ENCODE results near the gene AKIRIN1.
"Not testable (repeated sequence)": the region's sequence is repeated elsewhere in the genome, so short reads cannot be mapped to it uniquely, and the experiment has no call there.

Gene AKIRIN1

DNA sequence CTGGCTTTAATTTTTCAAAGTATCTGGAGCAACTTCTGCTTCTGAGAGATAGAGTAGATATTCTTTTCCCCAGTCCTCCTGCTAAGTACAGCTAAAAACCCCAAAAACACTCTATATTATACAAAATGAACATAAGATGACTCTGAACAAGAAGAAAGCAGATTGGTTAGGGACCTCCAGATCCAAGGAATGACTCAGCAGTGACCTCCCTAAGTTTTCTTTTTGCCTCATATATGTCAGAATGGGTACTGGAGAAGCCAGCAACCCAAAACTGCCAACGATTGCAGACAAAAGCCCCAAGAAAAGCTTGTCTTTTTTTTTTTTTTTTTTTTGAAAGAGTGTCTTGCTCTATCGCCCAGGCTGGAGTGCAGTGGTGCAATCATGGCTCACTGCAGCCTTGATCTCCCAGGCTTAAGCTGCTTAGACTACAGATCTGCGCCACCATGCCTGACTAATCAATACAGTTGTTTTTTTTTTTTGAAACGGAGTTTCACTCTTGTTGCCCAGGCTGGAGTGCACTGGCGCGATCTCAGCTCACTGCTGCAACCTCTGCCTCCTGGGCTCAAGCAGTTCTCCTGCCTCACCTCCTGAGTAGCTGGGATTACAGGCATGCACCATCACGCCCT lies 57.8 kb downstream of the AKIRIN1 start:
- Histone ChIP-seq H3K4me1 (ENCODE audit: control insufficient read depth, insufficient read depth, low read length) (peaks cover 28% of the 10 kb centered on the region), H3K27me3 (replicated peaks; ENCODE audit: control insufficient read depth, insufficient read depth, low read length) (no peaks in the 10 kb centered on the region), H3K4me3 (ENCODE audit: low read length) (peak overlapping the region; percentile 22), H3K36me3 (ENCODE audit: control insufficient read depth, insufficient read depth, low read length, severe bottlenecking) (peaks cover 2% of the 10 kb centered on the region), H3K9me3 (ENCODE audit: control insufficient read depth, low read length) (no peaks in the 10 kb centered on the region), H3K9ac (ENCODE audit: low read length) (peak overlapping the region; percentile 88)
- peak; percentile 12 for DNase-seq (ENCODE audit: low read depth)

DNA sequence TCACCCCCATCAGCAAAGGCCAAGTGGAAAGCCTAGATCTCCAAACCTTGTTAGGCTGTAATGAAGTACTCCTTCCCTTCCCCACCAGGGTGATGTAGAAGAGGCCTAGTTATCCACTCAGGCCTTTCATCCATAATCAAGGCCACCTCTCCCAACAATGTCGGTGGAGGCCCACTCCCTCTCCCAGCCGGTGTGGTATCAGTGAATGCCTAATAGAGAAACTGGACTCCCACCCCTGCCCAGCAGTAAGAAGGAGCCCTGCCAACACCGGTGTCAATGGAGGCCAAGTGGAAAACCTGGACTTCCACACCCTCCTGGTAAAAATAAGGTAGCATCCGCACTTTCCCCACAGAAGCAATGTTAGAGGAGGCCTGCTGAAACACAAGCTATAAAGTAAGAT lies 58.9 kb downstream of the AKIRIN1 start:
- Histone ChIP-seq H3K9ac (ENCODE audit: low read length) (no peak overlapping the region), H3K27me3 (replicated peaks; ENCODE audit: control insufficient read depth, insufficient read depth, low read length) (no peaks in the 10 kb centered on the region), H3K4me3 (ENCODE audit: low read length) (no peak overlapping the region), H3K4me1 (ENCODE audit: control insufficient read depth, insufficient read depth, low read length) (peaks cover 28% of the 10 kb centered on the region), H3K9me3 (ENCODE audit: control insufficient read depth, low read length) (no peaks in the 10 kb centered on the region), H3K36me3 (ENCODE audit: control insufficient read depth, insufficient read depth, low read length, severe bottlenecking) (peaks cover 2% of the 10 kb centered on the region)
- DNase-seq (ENCODE audit: low read depth), result no peak

DNA sequence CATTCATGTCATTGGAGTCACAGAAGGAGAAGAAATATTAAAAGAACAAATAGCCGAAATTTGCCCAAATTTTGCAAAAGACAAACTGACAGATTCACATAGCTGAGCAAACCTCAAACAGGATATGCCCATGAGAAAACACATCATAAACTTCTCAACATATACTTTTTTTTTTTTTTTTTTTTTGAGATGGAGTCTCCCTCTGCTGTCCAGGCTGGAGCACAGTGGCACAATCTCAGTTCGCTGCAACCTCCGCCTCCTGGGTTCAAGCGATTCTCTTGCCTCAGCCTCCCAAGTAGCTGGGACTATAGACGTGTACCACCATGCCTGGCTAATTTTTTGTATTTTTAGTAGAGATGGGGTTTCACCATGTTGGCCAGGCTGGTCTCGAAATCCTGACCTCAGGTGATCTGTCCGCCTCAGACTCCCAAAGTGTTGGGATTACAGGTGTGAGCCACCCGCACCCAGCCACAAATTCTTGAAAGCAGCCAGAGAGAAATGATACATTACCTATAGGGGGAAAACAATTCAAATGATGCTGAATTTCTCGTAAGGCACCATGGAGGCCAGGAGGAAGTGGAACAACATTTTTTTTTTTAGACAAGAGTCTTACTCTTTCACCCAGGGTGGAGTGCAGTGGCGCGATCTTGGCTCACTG lies 60.2 kb downstream of the AKIRIN1 start:
- DNase-seq (ENCODE audit: low read depth); H3K9ac ChIP-seq (ENCODE audit: low read length); H3K36me3 ChIP-seq (ENCODE audit: control insufficient read depth, insufficient read depth, low read length, severe bottlenecking); H3K9me3 ChIP-seq (ENCODE audit: control insufficient read depth, low read length); H3K4me3 ChIP-seq (ENCODE audit: low read length); H3K27me3 ChIP-seq (replicated peaks; ENCODE audit: control insufficient read depth, insufficient read depth, low read length): not testable (repeated sequence)
- peaks cover 28% of the 10 kb centered on the region for H3K4me1 ChIP-seq (ENCODE audit: control insufficient read depth, insufficient read depth, low read length)

DNA sequence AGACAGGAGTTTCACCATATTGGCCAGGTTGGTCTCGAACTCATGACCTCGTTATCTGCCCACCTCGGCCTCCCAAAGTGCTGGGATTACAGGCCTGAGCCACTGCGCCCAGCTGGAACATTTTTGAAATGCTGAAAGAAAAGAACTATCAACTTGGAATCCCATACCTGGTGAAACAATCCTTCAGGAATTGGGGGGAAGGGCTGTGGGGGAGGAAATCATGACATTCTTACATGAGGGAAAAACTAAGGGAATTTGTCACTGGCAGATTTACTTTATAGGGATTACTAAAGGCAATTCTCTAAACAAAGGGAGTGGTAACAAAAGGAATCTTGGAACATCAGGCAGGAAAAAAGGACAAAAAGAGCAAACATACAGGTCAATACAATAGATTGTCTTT lies 60.9 kb downstream of the AKIRIN1 start:
- Histone ChIP-seq H3K9me3 (ENCODE audit: control insufficient read depth, low read length) (no peaks in the 10 kb centered on the region), H3K9ac (ENCODE audit: low read length) (no peak overlapping the region), H3K4me1 (ENCODE audit: control insufficient read depth, insufficient read depth, low read length) (peaks cover 22% of the 10 kb centered on the region), H3K36me3 (ENCODE audit: control insufficient read depth, insufficient read depth, low read length, severe bottlenecking) (peaks cover 2% of the 10 kb centered on the region), H3K4me3 (ENCODE audit: low read length) (no peak overlapping the region), H3K27me3 (replicated peaks; ENCODE audit: control insufficient read depth, insufficient read depth, low read length) (no peaks in the 10 kb centered on the region)
- no peak for DNase-seq (ENCODE audit: low read depth)

DNA sequence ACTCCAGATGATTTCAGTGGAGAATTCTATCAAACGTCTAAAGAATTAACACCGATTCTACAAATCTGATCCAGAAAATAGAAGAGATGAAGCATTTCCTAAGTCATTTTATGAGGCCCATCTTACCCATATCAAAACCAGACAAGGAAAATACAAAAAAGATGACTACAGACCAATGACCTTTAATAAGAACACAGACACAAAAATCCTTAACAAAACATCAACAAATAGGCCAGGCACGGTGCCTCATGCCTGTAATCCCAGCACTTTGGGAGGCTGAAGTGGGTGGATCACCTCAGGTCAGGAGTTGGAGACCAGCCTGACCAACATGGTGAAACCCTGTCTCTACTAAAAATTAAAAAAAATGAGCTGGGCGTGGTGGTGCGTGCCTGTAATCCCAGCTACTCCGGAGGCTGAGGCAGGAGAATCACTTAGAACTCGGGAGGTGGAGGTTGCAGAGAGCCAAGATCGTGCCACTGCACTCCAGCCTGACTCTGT lies 64.2 kb downstream of the AKIRIN1 start:
- H3K4me3 ChIP-seq (ENCODE audit: low read length); H3K27me3 ChIP-seq (replicated peaks; ENCODE audit: control insufficient read depth, insufficient read depth, low read length); H3K9ac ChIP-seq (ENCODE audit: low read length); DNase-seq (ENCODE audit: low read depth); H3K36me3 ChIP-seq (ENCODE audit: control insufficient read depth, insufficient read depth, low read length, severe bottlenecking); H3K4me1 ChIP-seq (ENCODE audit: control insufficient read depth, insufficient read depth, low read length); H3K9me3 ChIP-seq (ENCODE audit: control insufficient read depth, low read length): not testable (repeated sequence)

Data from adipocyte (in vitro differentiated cells).